Endothelial cell of umbilical vein (primary cell): Measurements from ENCODE around the gene FAM98A.

Source experiments
- CTCF ChIP-seq, 2 donors: IDR thresholded peaks; 1 replicate in 1 of 2; 2 replicates in 1 of 2; pipeline ENCODE4 v1.5.1; 2011; ENCODE audit warnings: low read length in 2 of 2, mild to moderate bottlenecking in 2 of 2, moderate library complexity in 2 of 2, control low read depth in 1 of 2, inconsistent platforms in 1 of 2, low read depth in 1 of 2; ENCODE audit not compliant: insufficient read depth in 1 of 2; ENCODE audit errors: extremely low read depth in 1 of 2
- EZH2 ChIP-seq: IDR thresholded peaks from 2 replicates; pipeline ENCODE4 v1.6.1; 2012; ENCODE audit warnings: borderline replicate concordance, low read depth, mild to moderate bottlenecking, moderate library complexity, low read length, inconsistent platforms; ENCODE audit not compliant: severe bottlenecking
- FOS ChIP-seq: IDR thresholded peaks from 2 replicates; pipeline ENCODE4 v1.6.1; 2011; ENCODE audit warnings: mild to moderate bottlenecking, low read length, moderate library complexity, borderline replicate concordance; ENCODE audit not compliant: insufficient read depth
- MYC ChIP-seq: IDR thresholded peaks from one replicate; pipeline ENCODE4 v1.6.1; 2011; ENCODE audit warnings: mild to moderate bottlenecking, low read depth, low read length
- POLR2A ChIP-seq: IDR thresholded peaks from 2 replicates; pipeline ENCODE4 v1.6.1; 2012; ENCODE audit warnings: low read depth, mild to moderate bottlenecking, control low read depth, low read length
- POLR2AphosphoS5 ChIP-seq: IDR thresholded peaks from 2 replicates; pipeline ENCODE4 v1.6.1; 2012; ENCODE audit warnings: low read depth, mild to moderate bottlenecking, control low read depth, low read length, moderate library complexity; ENCODE audit not compliant: insufficient read depth

- TF ChIP-seq CTCF (IDR thresholded peaks at IDR 0.05; ENCODE audit: extremely low read depth in 1 of 2, insufficient read depth in 1 of 2, low read depth in 1 of 2, low read length in 2 of 2), result no peak
- no peak for TF ChIP-seq POLR2A
- no peak for TF ChIP-seq POLR2AphosphoS5
- no peak for TF ChIP-seq EZH2
- no peak for TF ChIP-seq MYC
- no peak for TF ChIP-seq FOS
Observed at GRCh38 chr2:33605056-33605455, 6.0 kb upstream of the FAM98A start.
